NCI-H1694 treated with DMSO at 0.1 percent for 48 hours (cell line): ENCODE measurements around the gene TIMM44.

Experiments
- DNase-seq: peaks from one replicate; lab custom pipeline; 2025; lab: John Stamatoyannopoulos, UW

The TIMM44 gene, protein sequence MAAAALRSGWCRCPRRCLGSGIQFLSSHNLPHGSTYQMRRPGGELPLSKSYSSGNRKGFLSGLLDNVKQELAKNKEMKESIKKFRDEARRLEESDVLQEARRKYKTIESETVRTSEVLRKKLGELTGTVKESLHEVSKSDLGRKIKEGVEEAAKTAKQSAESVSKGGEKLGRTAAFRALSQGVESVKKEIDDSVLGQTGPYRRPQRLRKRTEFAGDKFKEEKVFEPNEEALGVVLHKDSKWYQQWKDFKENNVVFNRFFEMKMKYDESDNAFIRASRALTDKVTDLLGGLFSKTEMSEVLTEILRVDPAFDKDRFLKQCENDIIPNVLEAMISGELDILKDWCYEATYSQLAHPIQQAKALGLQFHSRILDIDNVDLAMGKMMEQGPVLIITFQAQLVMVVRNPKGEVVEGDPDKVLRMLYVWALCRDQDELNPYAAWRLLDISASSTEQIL

DNA sequence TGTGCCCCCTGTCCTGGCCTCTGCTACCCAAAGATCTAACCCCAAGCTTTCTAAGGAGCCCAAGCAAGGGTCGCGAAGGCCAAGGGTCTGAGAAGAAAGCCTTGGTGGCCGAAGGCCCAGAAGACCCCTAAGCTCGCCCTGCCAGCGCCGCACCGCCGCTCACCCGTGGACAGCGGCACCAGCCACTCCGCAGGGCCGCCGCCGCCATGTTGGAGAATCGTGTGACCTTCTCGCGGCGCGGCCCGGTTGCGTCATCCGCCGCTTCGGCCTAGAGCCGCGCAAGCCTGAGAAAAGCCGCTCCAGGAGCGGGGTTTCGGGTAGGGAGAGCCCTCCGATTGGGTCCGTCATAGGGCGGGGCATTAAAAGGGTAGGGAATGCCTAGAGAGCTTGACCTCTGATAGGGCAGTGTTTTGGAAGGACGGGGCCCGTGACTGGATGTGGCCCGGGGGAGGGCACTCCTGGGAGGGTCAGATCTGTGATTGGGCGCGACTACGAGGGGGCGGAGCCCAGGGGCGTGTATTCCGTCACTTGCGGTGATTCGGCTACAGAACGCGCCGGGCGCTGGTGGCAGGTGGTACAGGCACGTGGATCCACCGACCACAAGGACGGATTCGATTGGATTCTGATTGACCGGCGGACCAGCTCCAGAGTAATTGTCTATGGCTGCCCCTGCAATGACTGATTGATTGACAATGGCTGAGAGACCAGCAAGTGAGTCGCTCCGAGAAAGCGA is at the start of gene TIMM44:
TIMM44 (minus strand) TSS at position 223 of the 733 bp plus-strand sequence; CDS start at position 208, 15 bp downstream.
- DNase-seq, result peak; percentile 97

DNA sequence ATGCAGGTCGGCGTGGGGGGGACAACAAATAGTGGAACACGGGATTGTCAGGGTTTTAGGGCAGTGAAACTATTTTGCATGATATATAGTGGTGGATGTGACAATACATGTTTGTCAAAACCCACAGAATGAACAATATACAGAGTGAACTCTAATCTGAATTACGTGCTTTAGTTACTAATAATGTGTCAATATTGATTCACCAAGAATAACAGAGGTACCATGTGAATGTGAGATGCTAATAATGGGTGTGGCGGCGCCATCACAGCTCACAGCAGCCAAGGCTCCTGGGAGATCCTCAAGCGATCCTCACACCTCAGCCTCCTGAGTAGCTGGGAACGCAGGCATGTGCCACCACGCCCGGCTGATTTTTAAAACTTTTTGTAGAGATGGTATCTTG is 49.1 kb upstream of the TIMM44 start:
- no peak for DNase-seq

DNA sequence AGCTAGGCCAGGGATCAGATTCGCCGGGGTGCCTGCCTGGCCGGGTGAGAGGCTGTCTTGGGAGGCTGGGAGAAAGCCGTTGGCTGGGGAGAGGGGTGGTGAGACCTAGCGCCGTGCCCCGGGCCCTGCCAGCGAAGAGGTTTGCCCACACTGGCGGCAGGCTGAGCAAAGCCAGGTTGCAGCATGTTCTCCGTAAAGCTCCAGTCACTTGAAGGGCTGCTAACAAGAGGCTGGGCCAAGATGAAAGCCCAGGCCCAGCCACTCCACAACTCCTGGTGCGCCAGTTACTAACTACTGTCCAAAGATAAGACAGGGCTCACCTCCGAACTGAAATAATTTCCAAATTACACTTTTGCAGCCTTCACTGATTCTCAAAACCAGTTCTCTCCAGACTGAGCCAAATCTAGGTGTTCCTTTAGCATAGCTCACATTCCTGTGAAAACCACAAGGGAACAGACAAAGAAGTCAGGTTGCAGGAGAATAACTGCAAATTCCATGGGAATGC is 45.7 kb upstream of the TIMM44 start:
- no peak for DNase-seq

DNA sequence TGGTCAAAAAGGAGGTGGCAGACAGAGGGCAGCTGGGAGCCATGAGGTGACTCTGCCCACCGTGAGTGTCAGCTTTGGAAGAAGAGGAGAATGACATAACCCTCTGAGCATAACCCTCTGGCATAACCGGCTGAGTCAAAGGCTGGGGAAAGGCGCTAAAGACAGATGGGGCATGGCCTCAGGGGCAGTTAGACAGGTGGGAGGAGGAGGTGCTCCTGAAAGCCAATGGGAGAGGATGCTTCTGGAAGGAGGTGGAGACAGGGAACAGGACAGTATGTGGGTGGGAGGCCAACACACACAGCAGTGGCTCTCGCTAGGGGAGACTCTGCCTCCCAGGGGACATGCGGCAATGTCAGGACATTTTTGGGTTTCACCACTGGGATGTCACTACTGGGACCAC is 44.8 kb upstream of the TIMM44 start:
- no peak for DNase-seq

DNA sequence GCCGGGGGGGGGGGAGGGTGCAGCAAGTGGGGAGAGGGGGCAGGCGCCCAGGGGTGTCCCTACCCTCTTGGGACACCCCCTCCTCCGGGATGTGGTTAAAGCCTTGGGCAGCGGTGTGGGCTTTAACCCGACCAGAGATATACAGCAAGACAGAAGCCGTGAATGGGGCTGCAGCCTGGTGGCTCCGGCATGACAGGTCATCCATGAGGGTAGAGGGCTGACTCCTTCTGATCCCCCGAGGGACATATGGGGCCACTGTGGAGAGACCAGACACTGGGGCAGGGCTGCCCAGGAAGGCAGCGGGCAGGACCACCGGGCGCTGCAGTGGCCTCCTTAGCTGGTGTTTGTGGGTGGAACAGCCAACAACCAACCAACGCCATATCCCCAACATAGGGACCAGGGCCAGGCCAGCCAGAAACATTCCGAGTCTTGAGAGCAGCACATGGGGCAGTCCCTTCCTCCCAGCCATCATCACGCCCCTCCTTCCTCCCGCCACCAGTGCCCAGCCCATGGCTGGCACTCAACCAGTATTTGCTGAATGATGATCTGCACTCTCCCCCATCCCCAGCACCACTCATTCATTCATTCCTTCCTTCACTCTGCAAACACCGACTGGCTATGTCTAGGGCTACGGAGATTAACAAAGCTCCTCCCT is 43.8 kb upstream of the TIMM44 start:
- no peak for DNase-seq

DNA sequence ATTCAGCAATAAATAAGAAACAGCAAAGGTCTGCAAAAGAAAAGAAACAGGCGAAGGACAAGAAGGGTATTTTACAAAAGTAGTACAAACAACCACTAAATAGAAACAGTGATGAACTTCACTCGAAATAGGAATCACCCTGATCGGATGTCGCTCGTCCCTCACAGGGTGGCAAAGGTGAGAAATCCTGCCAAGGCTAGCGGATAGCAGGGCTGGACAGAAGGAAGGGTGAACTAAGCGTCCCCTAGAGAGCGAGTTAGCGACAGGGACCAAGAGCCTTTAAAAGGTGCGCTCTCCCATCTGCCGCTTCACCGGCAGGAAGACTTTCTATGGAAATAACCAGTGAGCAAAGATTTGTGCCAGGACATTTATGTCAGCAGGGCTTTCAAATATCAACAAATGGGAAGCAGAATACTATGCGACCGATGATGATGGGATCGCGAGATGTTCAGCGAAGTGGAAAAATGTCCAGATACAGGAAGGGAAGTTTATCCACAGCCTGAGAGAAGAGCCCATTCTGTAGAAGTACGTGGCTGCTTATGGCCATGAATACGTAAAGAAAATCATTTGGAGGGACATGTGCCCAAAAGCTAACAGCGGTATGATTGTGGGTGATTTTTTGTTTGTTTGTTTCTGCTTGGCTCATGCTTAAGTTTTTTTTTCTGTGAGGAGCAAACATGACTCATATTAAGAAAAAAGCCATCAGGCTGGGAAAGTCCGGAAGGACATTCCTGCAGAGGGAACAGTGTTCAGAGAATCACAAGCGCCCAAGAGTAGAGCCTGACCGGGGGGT is 43.1 kb upstream of the TIMM44 start:
- DNase-seq, result no peak

DNA sequence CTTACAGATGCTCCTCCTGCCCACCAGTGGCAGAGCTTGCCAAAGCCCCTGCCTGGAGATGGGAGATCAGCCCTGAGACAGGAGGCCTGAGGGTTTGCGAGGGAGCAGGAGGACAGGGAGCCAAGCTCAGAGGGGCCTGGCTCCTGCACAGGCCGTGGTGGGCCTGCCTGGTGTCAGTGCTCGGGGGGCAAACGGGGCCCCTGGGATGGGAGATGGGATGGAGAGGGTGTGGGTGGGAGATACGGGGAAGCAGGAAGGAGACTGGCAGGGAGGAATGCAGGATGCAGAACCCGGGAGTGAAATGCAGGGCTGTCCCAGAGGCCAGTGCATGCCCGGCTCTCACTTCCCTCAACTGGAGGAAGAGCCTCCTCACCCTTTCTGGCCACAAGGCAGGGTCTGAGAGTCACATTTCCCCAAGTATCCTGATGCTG is 42.0 kb upstream of the TIMM44 start:
- no peak for DNase-seq

DNA sequence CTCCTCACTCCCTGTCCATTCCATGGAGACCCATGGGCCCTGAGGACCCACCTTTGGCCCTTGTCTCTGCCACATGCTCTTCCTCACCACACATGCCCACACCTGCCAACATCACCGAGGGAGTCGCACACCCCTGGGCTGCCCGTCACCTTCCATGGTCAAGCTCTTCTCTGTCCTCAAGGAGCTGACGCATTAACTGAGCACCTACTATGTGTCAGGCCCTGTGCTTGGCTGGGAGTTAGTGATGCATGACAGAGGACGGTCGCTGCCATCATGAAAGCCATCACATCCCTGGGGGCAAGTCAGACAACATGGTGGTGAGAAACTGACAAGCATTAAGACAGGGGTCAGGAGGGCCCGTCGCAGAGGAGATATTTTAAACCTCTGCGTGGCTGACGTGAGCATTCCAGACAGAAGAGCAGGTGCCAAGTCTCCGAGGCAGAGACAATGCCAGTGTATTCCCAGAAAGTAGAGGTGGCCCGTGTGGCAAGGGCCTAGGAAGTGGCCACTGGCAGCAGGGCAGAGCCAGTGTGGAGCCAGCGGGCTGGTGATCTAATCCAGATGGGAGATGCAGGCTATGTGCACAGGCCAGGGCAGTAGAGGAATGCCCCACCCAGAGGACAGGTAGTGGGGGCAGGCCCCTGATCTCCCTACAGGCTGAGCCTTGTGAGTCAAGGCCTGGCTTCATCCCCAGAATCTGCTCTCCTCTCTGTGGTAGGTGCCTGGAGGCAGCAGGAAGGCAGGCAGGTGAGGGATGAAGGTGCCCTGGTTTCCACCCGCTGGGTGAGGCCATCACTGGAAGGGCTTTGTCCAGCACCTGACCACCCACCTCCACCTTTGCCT is 40.8 kb upstream of the TIMM44 start:
- no peak for DNase-seq

DNA sequence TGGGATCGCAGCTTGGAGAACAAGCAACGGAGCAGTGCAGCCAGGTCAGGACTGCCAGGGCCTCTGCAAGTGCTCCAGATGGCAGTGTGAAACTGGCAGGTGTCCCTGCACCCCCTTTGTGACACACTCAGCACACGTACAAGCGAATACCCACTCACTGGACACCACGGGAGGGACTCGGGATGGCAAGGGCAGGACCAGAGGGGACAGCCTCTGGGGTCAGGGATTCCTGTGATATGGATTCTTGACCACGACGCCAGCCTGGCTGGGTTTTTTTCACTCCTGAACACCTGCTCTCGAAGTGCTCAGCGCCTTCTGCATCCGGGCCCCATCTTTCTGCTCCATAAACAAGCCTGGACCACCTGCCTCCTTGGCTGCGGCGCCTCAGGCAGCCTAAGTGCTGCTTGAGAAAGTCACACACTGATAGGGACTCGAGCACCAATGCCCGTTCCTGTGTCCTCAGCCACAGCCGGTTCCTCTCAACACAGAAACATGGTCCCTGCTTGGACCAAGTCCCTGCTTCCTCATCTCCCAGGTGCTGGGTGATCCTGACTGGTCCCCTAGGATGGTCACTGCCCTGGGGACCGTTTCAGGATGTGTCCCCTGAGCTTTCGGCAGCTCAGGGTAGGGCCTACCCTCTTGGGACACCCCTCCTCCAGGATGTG is 40.0 kb upstream of the TIMM44 start:
- no peak for DNase-seq

DNA sequence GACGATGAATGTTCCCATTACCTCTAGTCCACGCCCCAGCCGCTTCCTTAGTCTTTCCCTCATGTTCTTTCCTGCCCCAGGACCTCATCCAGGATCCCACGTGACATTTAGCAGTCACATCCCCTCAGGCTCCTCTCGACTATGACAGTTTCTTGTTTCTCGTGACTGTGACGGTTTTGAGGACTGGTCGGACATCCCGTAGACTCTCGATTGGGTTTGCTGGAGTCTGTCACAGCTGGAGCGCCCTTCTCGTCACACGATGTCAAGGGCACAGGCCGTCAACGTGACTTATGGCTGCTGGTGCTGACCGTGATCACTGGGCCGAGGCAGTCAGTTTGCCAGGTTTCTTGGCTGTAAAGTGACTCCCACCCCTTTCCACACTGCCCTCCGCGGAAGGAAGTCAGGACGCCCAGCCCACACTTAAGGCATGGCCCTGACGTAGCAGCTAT is 39.2 kb upstream of the TIMM44 start:
- no peak for DNase-seq

DNA sequence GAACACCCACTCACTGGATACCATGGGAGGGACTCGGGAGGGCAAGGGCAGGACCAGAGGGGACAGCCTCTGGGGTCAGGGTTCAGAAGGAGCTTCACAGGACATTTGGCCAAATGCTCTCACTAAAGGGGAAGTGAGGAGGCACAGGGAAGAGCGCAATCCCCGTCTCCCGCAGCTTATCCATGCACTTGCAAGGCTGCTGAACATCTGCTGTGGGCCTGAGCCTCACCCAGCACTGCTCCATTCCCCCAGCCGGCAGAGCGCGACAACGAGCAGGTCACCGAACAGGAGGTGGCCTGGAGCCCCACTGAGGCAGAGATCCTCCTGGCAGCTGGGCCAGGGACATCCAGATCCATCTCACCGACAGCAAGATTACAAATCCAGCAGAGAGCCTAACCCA is 38.6 kb upstream of the TIMM44 start:
- DNase-seq, result no peak

DNA sequence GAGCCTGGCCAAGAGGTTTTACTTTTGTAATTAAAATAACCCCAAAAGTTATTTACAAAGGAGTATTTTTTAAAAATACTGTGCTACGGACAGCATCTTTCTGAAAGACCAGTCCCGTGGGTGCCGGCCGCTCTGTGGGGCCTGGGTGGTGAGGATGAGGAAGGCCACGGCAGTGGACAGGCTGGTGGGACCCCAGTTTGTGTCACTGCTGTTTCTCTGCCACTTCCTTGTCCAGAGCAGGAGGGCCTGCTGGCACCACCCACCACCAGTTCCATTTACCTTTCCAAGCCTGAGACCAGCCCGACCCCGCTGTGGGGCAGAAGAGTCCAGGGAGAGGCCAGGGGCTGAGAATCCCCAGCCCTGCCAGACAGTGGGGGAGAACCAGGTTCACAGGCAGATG is 38.2 kb upstream of the TIMM44 start:
- no peak for DNase-seq

DNA sequence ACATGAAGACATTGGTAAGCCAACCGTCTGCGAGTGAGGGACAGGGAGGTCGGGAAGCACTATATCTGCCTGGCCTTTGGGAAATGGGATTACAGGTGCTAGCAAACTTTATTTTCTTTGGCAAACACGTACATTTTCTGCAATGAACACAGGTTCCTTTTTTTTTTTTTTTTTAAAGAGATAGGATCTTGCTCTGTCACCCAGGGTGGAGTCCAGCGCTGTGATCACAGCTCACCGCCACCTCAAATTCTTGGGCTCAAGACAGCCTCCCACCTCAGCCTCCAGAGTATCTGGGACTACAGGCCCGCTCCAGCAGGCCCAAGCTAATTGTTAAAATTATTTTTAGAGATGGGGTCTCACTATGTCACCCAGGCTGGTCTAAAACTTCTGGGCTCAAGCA is 37.7 kb upstream of the TIMM44 start:
- no peak for DNase-seq

DNA sequence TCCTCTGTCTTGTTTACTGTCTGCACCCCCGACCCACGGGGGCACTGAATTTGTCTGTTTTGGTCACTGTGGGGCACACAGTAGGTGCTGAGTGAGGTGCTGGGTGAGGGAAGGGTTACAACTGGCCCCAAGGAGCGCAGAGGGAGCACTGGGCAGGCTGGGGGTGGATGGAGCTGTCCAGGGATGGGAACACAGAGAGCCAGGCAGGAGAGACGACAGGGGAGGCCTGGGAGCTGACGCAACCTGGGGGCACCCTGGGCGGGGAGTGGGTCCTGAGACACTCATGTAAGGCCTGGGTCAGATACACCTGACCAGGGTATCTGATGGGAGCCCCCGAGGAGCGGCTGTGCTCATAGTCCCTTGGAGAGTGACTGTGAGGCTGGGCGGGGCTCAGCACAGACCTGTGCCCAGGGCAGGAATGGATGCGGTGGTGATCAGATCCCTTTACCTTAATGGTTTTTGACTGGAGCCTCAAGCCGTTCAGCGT is 37.2 kb upstream of the TIMM44 start:
- DNase-seq, result no peak

DNA sequence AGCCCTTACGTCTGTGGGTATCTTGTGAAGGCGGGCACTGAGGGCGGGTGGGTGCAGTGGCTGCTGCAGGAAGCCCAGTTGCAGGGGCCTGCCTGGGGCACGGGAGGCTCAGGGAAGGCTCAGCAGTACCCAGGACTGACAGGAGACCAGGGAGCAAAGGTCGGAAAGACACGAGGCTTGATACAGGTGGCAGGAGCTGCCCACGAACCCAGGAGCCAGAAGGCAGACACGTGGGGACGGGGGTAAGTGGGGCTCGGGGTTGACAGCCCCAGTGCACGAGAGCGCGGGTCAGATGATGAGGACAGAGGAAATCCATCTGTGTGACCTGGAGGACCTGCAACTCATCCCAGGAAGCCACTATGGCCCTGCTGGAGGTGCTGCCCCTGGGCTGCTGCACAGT is 36.7 kb upstream of the TIMM44 start:
- no peak for DNase-seq

DNA sequence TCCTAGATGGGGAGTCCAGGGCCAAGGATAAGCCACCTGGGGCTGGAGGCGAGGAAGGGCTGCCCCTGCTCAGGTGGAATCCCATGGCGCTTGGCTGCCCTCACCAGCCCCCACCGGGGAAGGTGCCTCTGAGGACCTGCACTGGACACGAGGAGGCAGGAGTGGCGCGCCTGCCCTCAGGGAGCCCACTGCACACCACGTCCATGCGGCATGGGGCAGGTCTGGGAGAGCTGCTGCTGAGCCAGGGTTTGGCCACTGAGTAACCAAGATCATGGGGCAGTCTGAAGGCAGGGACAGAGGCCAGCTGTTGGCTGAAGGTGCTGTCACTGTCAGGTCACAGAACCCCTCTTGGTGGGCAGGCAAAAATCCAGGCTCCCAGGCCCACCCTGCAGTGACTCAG is 36.1 kb upstream of the TIMM44 start:
- no peak for DNase-seq

DNA sequence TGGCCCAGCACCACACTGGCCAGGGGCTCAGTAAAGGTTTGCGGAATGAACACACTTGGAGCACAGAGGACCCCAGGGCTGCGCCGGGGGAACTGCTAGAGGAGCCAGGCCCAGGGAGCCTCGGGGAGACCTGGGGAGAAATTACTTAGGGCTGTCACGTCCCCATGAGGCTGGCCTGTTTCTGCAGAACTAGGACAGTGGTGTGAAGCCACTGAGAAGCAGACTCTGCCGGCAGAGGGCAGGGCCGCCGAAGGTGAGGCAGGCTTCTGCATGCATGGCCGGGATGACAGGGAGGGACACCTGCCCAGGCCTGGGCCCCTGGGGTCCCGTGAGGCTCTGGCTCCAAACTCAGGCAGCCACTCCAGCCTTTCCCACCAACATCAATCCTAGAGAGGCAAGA is 35.5 kb upstream of the TIMM44 start:
- no peak for DNase-seq

DNA sequence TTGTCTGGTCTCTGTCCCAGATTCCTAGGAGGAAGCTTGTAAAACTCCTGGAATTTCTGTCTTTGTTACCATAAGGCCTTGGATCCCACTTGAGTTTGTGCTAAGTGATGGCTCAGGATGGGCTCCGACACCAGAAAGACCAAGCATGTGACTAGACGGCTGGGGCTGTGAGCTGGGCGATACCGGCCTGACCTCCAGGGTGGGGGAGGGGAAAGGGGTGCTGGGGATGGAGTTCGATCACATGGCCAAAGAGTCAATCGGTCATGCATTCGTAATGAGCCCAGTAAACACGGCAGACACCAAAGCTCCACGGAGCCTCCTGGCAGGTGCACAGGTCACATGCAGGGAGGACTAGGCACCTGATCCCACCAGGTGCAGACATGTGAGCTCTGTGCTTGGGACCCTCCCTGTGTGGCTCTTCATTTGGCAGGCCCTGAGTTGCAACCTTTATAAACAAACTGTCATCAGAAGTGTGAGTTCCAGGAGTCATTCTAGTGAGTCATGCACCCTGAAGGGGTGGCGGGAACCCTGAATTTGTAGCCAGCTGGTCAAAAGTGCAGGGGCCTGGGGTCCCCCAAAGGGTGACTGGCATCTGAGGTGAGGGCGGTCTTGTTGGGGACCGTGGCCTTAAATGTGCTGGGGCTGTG is 34.8 kb upstream of the TIMM44 start:
- DNase-seq, result no peak

DNA sequence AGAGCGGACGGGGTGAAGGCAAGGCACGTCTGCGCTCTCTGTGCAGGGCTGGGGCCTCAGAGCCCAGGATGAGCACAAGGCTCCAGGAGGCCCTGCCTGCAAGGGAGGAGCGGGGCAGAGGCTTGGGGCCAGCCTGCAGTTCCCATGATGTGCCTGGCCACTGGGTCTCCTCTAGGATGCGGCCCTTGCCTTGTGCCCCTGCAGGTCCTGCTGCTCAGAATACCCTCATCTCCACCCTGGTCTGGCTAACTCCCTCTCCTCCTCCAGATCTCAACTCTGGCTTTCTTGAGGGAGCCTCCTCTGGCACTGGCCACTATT is 34.2 kb upstream of the TIMM44 start:
- no peak for DNase-seq
